Tibial nerve (tissue), 4 donors: ENCODE results near the gene ADAMTS10. TPM values are rescaled to one million over a fixed set of nuclear protein-coding genes. Genes with fewer than 3 reads are reported as not detected.
A peak's percentile ranks its signal among the peaks of the same experiment; 100 is the strongest.

Source experiments
- DNase-seq, 2 donors: peaks; one replicate each; pipeline ENCODE4 v3.0.0-alpha.2; 2019; ENCODE audit warnings: low spot score in 2 of 2
- H3K27ac ChIP-seq, 4 donors: fragments of 200-600 bp; sonication (generic) in 3 of 4; one replicate each; pipeline ENCODE4 v1.5.1; 2017 to 2019; ENCODE audit warnings: mild to moderate bottlenecking in 1 of 4
- H3K27me3 ChIP-seq, 2 donors: fragments of 200-600 bp; sonication (generic) in 1 of 2; one replicate each; pipeline versions ENCODE4 v1.5.1 to v1.6.0; 2017 to 2019
- H3K36me3 ChIP-seq, 3 donors: fragments of 200-600 bp; sonication (generic); one replicate each; pipeline ENCODE4 v1.5.1; 2018 to 2019
- H3K4me1 ChIP-seq, 4 donors: fragments of 200-600 bp; sonication (generic) in 3 of 4; one replicate each; pipeline ENCODE4 v1.5.1; 2017 to 2019
- H3K4me3 ChIP-seq, 4 donors: fragments of 200-600 bp; sonication (generic) in 3 of 4; one replicate each; pipeline ENCODE4 v1.5.1; 2017 to 2019; ENCODE audit warnings: mild to moderate bottlenecking in 1 of 4, moderate library complexity in 1 of 4
- H3K9me3 ChIP-seq, 4 donors: fragments of 200-600 bp; sonication (generic) in 3 of 4; one replicate each; pipeline ENCODE4 v1.5.1; 2017 to 2019
- EP300 ChIP-seq, 2 donors: sonication (generic); formaldehyde crosslinking; IDR thresholded peaks; one replicate each; pipeline ENCODE4 v1.6.1; 2017; ENCODE audit warnings: antibody characterized with exemption in 2 of 2, mild to moderate bottlenecking in 1 of 2
- POLR2A ChIP-seq, 2 donors: fragments of 450-650 bp; IDR thresholded peaks; one replicate each; pipeline ENCODE4 v1.6.1; 2017; ENCODE audit warnings: antibody characterized with exemption in 2 of 2, mild to moderate bottlenecking in 2 of 2, moderate library complexity in 2 of 2
- WGBS, 2 donors: methylation state at CpG; one replicate each; pipeline ENCODE4 v1.1.5; 2018; 5-methylcytosine and 5-hydroxymethylcytosine counted together
- total RNA-seq, 4 donors: library from RNA; depleted of rRNA; stranded (reverse); fragments of >200 nt; gene quantifications; one replicate each; pipeline ENCODE4 v1.1.0, GENCODE V29; 2016
- TF ChIP-seq, protein P1 (sequence below), 5 experiments: fragments of 200-600 bp in 3 of 5; fragments of 450-650 bp in 2 of 5; sonication (generic) in 3 of 5; IDR thresholded peaks; one replicate each; pipeline ENCODE4 v1.5.1; 2016 to 2019; ENCODE audit warnings: antibody characterized with exemption in 5 of 5, mild to moderate bottlenecking in 3 of 5, moderate library complexity in 2 of 5

ADAMTS10 gene
- total RNA-seq, 4 donors from 2014 or later, result 37.3 to 140 (median 66.6) TPM

DNA sequence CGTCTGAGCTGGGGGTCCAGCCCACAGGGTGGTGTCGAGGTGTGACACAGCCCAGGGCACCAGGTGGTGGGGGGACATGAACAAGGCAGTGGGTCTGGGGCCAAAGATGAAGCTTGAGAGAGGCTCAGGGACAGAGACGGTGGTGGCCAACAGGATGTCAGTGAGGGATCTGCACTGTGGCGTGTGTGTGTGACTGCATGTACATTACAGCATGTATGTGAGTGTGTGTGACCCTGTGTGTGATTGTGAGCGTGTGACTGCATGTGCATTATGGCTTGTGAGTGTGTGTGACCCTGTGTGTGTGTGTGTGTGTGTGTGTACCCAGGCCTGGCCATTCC is 1.6 kb downstream of the ADAMTS10 start:
- no peaks in the 10 kb centered on the region for H3K27me3 ChIP-seq
- H3K4me1 ChIP-seq, result peaks cover 0 to 42% (median 10%) of the 10 kb centered on the region in 4 donors
- WGBS, 2 donors, result 30 to 38% methylated on average over 5 of the region's 5 CpGs
- TF ChIP-seq EP300 (IDR thresholded peaks at IDR 0.05) (no peak), POLR2A (IDR thresholded peaks at IDR 0.05) (no peak)
- TF ChIP-seq, protein P1, sequence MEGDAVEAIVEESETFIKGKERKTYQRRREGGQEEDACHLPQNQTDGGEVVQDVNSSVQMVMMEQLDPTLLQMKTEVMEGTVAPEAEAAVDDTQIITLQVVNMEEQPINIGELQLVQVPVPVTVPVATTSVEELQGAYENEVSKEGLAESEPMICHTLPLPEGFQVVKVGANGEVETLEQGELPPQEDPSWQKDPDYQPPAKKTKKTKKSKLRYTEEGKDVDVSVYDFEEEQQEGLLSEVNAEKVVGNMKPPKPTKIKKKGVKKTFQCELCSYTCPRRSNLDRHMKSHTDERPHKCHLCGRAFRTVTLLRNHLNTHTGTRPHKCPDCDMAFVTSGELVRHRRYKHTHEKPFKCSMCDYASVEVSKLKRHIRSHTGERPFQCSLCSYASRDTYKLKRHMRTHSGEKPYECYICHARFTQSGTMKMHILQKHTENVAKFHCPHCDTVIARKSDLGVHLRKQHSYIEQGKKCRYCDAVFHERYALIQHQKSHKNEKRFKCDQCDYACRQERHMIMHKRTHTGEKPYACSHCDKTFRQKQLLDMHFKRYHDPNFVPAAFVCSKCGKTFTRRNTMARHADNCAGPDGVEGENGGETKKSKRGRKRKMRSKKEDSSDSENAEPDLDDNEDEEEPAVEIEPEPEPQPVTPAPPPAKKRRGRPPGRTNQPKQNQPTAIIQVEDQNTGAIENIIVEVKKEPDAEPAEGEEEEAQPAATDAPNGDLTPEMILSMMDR (IDR thresholded peaks at IDR 0.05), result no peak
- DNase-seq, result no peak
- H3K36me3 ChIP-seq, result peaks cover 0 to 22% (median 0%) of the 10 kb centered on the region in 3 donors
- peak overlapping the region; percentile 50 to 77 (median 59) for H3K4me3 ChIP-seq
- H3K9me3 ChIP-seq, result peaks cover 0 to 9% (median 0%) of the 10 kb centered on the region in 4 donors
- peak overlapping the region in 3 of 4 donors; percentile 55 to 84 (median 82) for H3K27ac ChIP-seq

DNA sequence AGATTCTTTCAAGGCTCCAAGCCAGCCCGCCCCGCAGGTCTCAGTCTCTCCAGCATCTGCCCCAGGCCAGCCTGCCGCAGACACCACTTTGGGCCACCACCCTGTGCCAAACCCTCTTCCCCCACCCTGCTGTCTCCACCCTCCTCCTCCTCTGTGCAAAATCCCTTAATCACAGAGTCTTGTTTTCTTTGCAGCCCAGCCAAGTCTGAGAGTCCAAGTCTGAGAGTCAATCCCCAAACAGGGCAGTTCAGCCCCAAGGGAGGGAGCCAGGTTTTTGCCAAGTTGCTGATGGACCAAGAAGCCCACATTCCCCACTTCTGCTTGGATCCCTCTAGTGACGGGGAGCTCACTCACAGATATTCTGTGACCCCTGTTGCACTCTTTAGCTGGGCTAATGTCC is 3.1 kb downstream of the ADAMTS10 start:
- Histone ChIP-seq H3K27me3 (no peaks in the 10 kb centered on the region), H3K4me3 (no peak overlapping the region), H3K4me1 (peaks cover 0 to 42% (median 10%) of the 10 kb centered on the region in 4 donors), H3K9me3 (peaks cover 0 to 9% (median 0%) of the 10 kb centered on the region in 4 donors), H3K36me3 (peaks cover 0 to 37% (median 0%) of the 10 kb centered on the region in 3 donors), H3K27ac (no peak overlapping the region)
- no peak for DNase-seq
- TF ChIP-seq EP300 (IDR thresholded peaks at IDR 0.05) (no peak), POLR2A (IDR thresholded peaks at IDR 0.05) (no peak)
- TF ChIP-seq, protein P1 (IDR thresholded peaks at IDR 0.05), result no peak
- 55 to 57% methylated on average over 4 of the region's 4 CpGs for WGBS, 2 donors

DNA sequence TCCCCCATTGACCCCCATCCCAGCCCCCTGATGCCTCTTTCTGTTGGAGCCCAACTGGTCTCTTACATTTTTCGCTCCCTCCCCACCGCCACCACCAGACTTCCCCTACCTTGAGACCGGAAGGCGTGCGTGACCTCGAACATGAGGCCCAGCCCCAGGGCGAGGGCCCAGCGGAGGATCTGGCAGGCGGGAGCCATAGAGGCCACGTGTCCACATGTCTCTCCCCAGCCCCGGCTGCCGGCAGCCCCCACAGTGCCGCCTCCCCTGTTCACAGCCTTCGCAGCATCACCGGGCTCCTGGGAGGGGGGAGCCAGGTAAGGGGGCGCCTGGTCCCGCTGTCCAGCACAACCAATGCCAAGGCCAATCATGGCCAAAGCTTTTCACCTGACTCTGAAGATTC is 5.0 kb downstream of the ADAMTS10 start:
- Histone ChIP-seq H3K4me1 (peaks cover 0 to 31% (median 10%) of the 10 kb centered on the region in 4 donors), H3K27me3 (no peaks in the 10 kb centered on the region), H3K9me3 (peaks cover 0 to 9% (median 0%) of the 10 kb centered on the region in 4 donors), H3K36me3 (peaks cover 0 to 56% (median 0%) of the 10 kb centered on the region in 3 donors), H3K27ac (no peak overlapping the region), H3K4me3 (no peak overlapping the region)
- 96% methylated on average over 17 of the region's 17 CpGs for WGBS, 2 donors
- DNase-seq, result no peak
- TF ChIP-seq, protein P1 (IDR thresholded peaks at IDR 0.05), result no peak
- TF ChIP-seq EP300 (IDR thresholded peaks at IDR 0.05), result no peak
- no peak for TF ChIP-seq POLR2A (IDR thresholded peaks at IDR 0.05)

DNA sequence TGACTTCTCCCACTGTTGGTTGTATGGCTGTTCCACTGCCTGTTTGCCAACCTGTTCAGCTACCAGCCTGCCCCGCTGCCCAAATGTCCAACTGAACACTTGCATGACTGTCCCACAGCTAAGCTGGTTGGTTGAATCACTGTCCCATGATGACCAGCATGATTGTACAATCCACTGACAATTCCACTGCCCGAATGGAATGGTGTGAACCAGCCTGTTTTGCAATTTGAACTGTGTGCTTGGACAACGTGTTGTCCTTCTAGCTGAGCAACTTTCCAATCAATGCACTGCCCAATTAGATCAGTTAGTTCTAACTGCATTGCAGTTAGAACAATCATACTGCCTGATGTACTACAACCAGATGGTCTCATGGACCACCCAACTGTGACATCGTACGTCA is 8.7 kb downstream of the ADAMTS10 start:
- Histone ChIP-seq H3K36me3 (peaks cover 0 to 88% (median 0%) of the 10 kb centered on the region in 3 donors), H3K9me3 (peaks cover 0 to 9% (median 0%) of the 10 kb centered on the region in 4 donors), H3K27ac (no peak overlapping the region), H3K27me3 (no peaks in the 10 kb centered on the region), H3K4me1 (peaks cover 0 to 1% (median 0%) of the 10 kb centered on the region in 4 donors), H3K4me3 (no peak overlapping the region)
- 75 to 95% methylated on average over 5 of the region's 5 CpGs for WGBS, 2 donors
- TF ChIP-seq EP300 (IDR thresholded peaks at IDR 0.05), result no peak
- TF ChIP-seq, protein P1 (IDR thresholded peaks at IDR 0.05), result no peak
- TF ChIP-seq POLR2A (IDR thresholded peaks at IDR 0.05), result no peak
- no peak for DNase-seq

DNA sequence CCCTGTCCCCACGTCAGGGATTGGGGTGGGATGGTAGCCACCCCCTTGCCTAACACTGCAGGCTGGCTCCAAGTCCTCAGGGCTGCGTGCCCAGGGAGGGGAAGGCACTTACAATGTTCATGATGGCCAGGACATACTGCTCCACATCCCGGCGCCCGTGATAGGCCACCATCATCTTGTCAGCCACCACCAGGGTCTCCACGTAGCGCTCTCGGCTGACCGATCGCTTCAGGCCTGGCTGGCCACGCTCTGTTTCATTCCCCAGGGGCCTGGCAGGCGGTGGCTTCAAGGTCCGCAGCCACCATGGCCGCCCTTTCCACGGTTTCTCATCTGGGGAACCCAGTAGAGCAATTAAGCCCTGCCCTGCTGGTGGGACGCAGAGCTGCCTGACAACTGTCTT is 9.7 kb downstream of the ADAMTS10 start:
- TF ChIP-seq, protein P1 (IDR thresholded peaks at IDR 0.05), result no peak
- no peak for TF ChIP-seq POLR2A (IDR thresholded peaks at IDR 0.05)
- TF ChIP-seq EP300 (IDR thresholded peaks at IDR 0.05), result no peak
- 97 to 99% methylated on average over 5 to 16 of the region's 16 CpGs for whole genome bisulfite sequencing, 2 donors
- H3K36me3 ChIP-seq, result peaks cover 0 to 94% (median 0%) of the 10 kb centered on the region in 3 donors
- H3K4me3 ChIP-seq, result no peak overlapping the region
- no peak overlapping the region for H3K27ac ChIP-seq
- H3K4me1 ChIP-seq, result peaks cover 0 to under 1% (median 0%) of the 10 kb centered on the region in 4 donors
- H3K27me3 ChIP-seq, result no peaks in the 10 kb centered on the region
- no peak for DNase-seq
- peaks cover 0 to 9% (median 0%) of the 10 kb centered on the region in 4 donors for H3K9me3 ChIP-seq
